A673 (cell line): Measurements from ENCODE around the gene SBF2.

Experiments used
- EZH2 ChIP-seq: fragments of 200-600 bp; sonication (generic); IDR thresholded peaks from 2 replicates; pipeline ENCODE4 v1.6.1; 2017; ENCODE audit warnings: borderline replicate concordance, low read depth, mild to moderate bottlenecking, mixed read lengths, antibody characterized with exemption, low read length; ENCODE audit not compliant: poor library complexity, severe bottlenecking
- TF ChIP-seq, protein P1 (sequence below): fragments of 300-800, 200-600 bp; sonication (generic); conservative IDR thresholded peaks from 2 replicates; pipeline ENCODE4 v1.5.1; 2017; ENCODE audit warnings: low read depth, mild to moderate bottlenecking, antibody characterized with exemption, low read length, moderate library complexity, mixed read lengths

DNA sequence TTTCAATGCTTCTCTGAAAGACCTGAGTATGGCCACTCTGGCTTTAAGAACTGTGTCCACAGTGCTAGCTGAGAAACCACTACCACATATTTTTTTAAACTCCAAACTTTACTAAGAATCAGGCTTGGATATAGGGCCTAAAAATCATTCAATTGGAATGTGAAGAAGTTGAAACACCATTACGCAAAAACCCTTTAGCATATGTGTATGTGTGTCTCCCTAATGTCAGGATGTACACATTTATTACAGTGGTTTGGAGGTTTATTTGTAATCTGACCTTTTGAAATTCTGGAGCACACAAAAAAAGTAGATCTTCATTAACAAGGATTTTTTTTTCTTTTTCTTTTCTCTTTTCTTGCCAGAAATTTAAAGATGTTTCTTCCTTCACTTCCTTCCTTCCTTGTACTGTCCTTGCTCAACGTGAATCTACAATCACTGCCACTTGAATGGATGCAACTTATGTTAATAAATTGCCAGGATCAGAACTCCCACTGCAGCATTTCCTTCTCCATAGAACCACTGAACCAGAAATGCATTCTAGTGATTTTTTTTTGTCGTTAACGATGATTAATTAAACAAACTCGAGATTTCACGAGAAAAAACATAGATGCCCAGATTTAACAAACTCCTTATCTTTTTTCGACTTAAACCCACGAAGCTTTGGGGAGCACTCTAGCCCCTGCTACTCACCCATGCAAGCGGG is 7.8 kb upstream of the SBF2 start:
- TF ChIP-seq, protein P1, sequence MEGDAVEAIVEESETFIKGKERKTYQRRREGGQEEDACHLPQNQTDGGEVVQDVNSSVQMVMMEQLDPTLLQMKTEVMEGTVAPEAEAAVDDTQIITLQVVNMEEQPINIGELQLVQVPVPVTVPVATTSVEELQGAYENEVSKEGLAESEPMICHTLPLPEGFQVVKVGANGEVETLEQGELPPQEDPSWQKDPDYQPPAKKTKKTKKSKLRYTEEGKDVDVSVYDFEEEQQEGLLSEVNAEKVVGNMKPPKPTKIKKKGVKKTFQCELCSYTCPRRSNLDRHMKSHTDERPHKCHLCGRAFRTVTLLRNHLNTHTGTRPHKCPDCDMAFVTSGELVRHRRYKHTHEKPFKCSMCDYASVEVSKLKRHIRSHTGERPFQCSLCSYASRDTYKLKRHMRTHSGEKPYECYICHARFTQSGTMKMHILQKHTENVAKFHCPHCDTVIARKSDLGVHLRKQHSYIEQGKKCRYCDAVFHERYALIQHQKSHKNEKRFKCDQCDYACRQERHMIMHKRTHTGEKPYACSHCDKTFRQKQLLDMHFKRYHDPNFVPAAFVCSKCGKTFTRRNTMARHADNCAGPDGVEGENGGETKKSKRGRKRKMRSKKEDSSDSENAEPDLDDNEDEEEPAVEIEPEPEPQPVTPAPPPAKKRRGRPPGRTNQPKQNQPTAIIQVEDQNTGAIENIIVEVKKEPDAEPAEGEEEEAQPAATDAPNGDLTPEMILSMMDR: no peak
- TF ChIP-seq EZH2: no peak
